GM18499 (cell line): ENCODE data around the gene PTP4A2.

Experiments
- ATAC-seq: cut with Tn5 transposase; IDR thresholded peaks from one replicate; pipeline ENCODE4 v1.9.1; 2021; ENCODE audit warnings: moderate number of reproducible peaks; ENCODE audit not compliant: insufficient read depth, unreplicated experiment

The PTP4A2 gene

GRCh38 chr1:31867546-31867945 lies 70.6 kb downstream of the PTP4A2 start:
- ATAC-seq = no peak

GRCh38 chr1:31866450-31867032 lies 71.6 kb downstream of the PTP4A2 start:
- no peak for ATAC-seq

- no peak for ATAC-seq
Measured at GRCh38 chr1:31865728-31866449, 72.3 kb downstream of the PTP4A2 start.

GRCh38 chr1:31862071-31862470 lies 76.1 kb downstream of the PTP4A2 start:
- ATAC-seq = no peak

GRCh38 chr1:31861346-31861745 lies 76.8 kb downstream of the PTP4A2 start:
- ATAC-seq = no peak

- ATAC-seq = no peak
Measured at GRCh38 chr1:31860581-31860980, 77.6 kb downstream of the PTP4A2 start.

- no peak for ATAC-seq
Measured at GRCh38 chr1:31859719-31860118, 78.4 kb downstream of the PTP4A2 start.

- ATAC-seq = no peak
Measured at GRCh38 chr1:31859044-31859443, 79.1 kb downstream of the PTP4A2 start.

GRCh38 chr1:31857863-31858262 lies 80.3 kb downstream of the PTP4A2 start:
- no peak for ATAC-seq
